Measurements from ENCODE around the gene KRTAP1-4. TPM values are rescaled to one million over a fixed set of nuclear protein-coding genes. Genes with fewer than 3 reads are reported as not detected.
"Not testable (repeated sequence)": the region's sequence is repeated elsewhere in the genome, so short reads cannot be mapped to it uniquely, and the experiment has no call there.

Gene KRTAP1-4
- polyA plus RNA-seq, 2 donors, result not detected

GRCh38 chr17:41063449-41063848 is 33.5 kb upstream of the KRTAP1-4 start:
- no peaks in the 10 kb centered on the region for H3K9me3 ChIP-seq (ENCODE audit: control insufficient read depth in 2 of 2, insufficient read depth in 1 of 2, low read depth in 1 of 2, low read length in 1 of 2)

GRCh38 chr17:41061964-41062363 is 32.0 kb upstream of the KRTAP1-4 start:
- no peaks in the 10 kb centered on the region for H3K9me3 ChIP-seq (ENCODE audit: control insufficient read depth in 2 of 2, insufficient read depth in 1 of 2, low read depth in 1 of 2, low read length in 1 of 2)
- no peaks in the 10 kb centered on the region for H3K27me3 ChIP-seq (ENCODE audit: control insufficient read depth in 1 of 2, insufficient read depth in 2 of 2, low read length in 2 of 2)
- 63 to 70% methylated on average over 1 of the region's 1 CpG for WGBS, 2 donors
- H3K4me1 ChIP-seq (ENCODE audit: control insufficient read depth in 2 of 2, insufficient read depth in 2 of 2, low read length in 1 of 2), result no peaks in the 10 kb centered on the region
- no peaks in the 10 kb centered on the region for H3K36me3 ChIP-seq (ENCODE audit: control insufficient read depth in 2 of 2, insufficient read depth in 2 of 2, low read length in 1 of 2)
- no peak overlapping the region for H3K27ac ChIP-seq (ENCODE audit: low read depth in 2 of 2, low read length in 1 of 2)
- no peak overlapping the region for H3K4me3 ChIP-seq (ENCODE audit: low read depth in 1 of 2, low read length in 2 of 2)

More at GRCh38 chr17:41063449-41063848, 33.5 kb upstream of the KRTAP1-4 start:
- Histone ChIP-seq H3K36me3 (ENCODE audit: control insufficient read depth in 2 of 2, insufficient read depth in 2 of 2, low read length in 1 of 2) (no peaks in the 10 kb centered on the region), H3K4me1 (ENCODE audit: control insufficient read depth in 2 of 2, insufficient read depth in 2 of 2, low read length in 1 of 2) (no peaks in the 10 kb centered on the region), H3K27me3 (ENCODE audit: control insufficient read depth in 1 of 2, insufficient read depth in 2 of 2, low read length in 2 of 2) (no peaks in the 10 kb centered on the region), H3K27ac (ENCODE audit: low read depth in 2 of 2, low read length in 1 of 2) (no peak overlapping the region), H3K4me3 (ENCODE audit: low read depth in 1 of 2, low read length in 2 of 2) (no peak overlapping the region)
- 75 to 76% methylated on average over 4 of the region's 4 CpGs for WGBS, 2 donors

GRCh38 chr17:41060052-41060604 is 30.1 kb upstream of the KRTAP1-4 start, which contains the start of gene KRTAP2-3:
Gene KRTAP2-3 (minus strand): TSS chr17:41060114. CDS start chr17:41060050, 64 bp downstream.
- H3K4me3 ChIP-seq (ENCODE audit: low read depth in 1 of 2, low read length in 2 of 2), result no peak within 1 kb of the TSS
- H3K4me1 ChIP-seq (ENCODE audit: control insufficient read depth in 2 of 2, insufficient read depth in 2 of 2, low read length in 1 of 2), result no peaks in the 10 kb centered on the region
- 62 to 76% methylated on average over 6 of the region's 6 CpGs for WGBS, 2 donors
- H3K36me3 ChIP-seq (ENCODE audit: control insufficient read depth in 2 of 2, insufficient read depth in 2 of 2, low read length in 1 of 2), result no peaks in the 10 kb centered on the region
- no peaks in the 10 kb centered on the region for H3K9me3 ChIP-seq (ENCODE audit: control insufficient read depth in 2 of 2, insufficient read depth in 1 of 2, low read depth in 1 of 2, low read length in 1 of 2)
- H3K27ac ChIP-seq (ENCODE audit: low read depth in 2 of 2, low read length in 1 of 2), result no peak within 1 kb of the TSS
- H3K27me3 ChIP-seq (ENCODE audit: control insufficient read depth in 1 of 2, insufficient read depth in 2 of 2, low read length in 2 of 2), result no peaks in the 10 kb centered on the region

- not testable (repeated sequence) for H3K4me3 ChIP-seq (ENCODE audit: low read depth in 1 of 2, low read length in 2 of 2); H3K27ac ChIP-seq (ENCODE audit: low read depth in 2 of 2, low read length in 1 of 2); H3K27me3 ChIP-seq (ENCODE audit: control insufficient read depth in 1 of 2, insufficient read depth in 2 of 2, low read length in 2 of 2); H3K9me3 ChIP-seq (ENCODE audit: control insufficient read depth in 2 of 2, insufficient read depth in 1 of 2, low read depth in 1 of 2, low read length in 1 of 2); H3K4me1 ChIP-seq (ENCODE audit: control insufficient read depth in 2 of 2, insufficient read depth in 2 of 2, low read length in 1 of 2); H3K36me3 ChIP-seq (ENCODE audit: control insufficient read depth in 2 of 2, insufficient read depth in 2 of 2, low read length in 1 of 2)
- WGBS, 2 donors, result 47 to 50% methylated on average over 11 to 13 of the region's 31 CpGs
These were observed 29.5 kb upstream of the KRTAP1-4 start for GRCh38 chr17:41059276-41060051.

GRCh38 chr17:41058741-41059140 is 28.7 kb upstream of the KRTAP1-4 start:
- H3K36me3 ChIP-seq (ENCODE audit: control insufficient read depth in 2 of 2, insufficient read depth in 2 of 2, low read length in 1 of 2), result no peaks in the 10 kb centered on the region
- H3K27me3 ChIP-seq (ENCODE audit: control insufficient read depth in 1 of 2, insufficient read depth in 2 of 2, low read length in 2 of 2), result no peaks in the 10 kb centered on the region
- H3K4me3 ChIP-seq (ENCODE audit: low read depth in 1 of 2, low read length in 2 of 2), result no peak overlapping the region
- no peaks in the 10 kb centered on the region for H3K9me3 ChIP-seq (ENCODE audit: control insufficient read depth in 2 of 2, insufficient read depth in 1 of 2, low read depth in 1 of 2, low read length in 1 of 2)
- H3K4me1 ChIP-seq (ENCODE audit: control insufficient read depth in 2 of 2, insufficient read depth in 2 of 2, low read length in 1 of 2), result no peaks in the 10 kb centered on the region
- WGBS, 2 donors, result 87 to 93% methylated on average over 5 of the region's 5 CpGs
- H3K27ac ChIP-seq (ENCODE audit: low read depth in 2 of 2, low read length in 1 of 2), result no peak overlapping the region

GRCh38 chr17:41057547-41057946 is 27.6 kb upstream of the KRTAP1-4 start:
- Histone ChIP-seq H3K27ac (ENCODE audit: low read depth in 2 of 2, low read length in 1 of 2) (no peak overlapping the region), H3K4me3 (ENCODE audit: low read depth in 1 of 2, low read length in 2 of 2) (no peak overlapping the region), H3K4me1 (ENCODE audit: control insufficient read depth in 2 of 2, insufficient read depth in 2 of 2, low read length in 1 of 2) (no peaks in the 10 kb centered on the region), H3K27me3 (ENCODE audit: control insufficient read depth in 1 of 2, insufficient read depth in 2 of 2, low read length in 2 of 2) (no peaks in the 10 kb centered on the region), H3K36me3 (ENCODE audit: control insufficient read depth in 2 of 2, insufficient read depth in 2 of 2, low read length in 1 of 2) (no peaks in the 10 kb centered on the region), H3K9me3 (ENCODE audit: control insufficient read depth in 2 of 2, insufficient read depth in 1 of 2, low read depth in 1 of 2, low read length in 1 of 2) (no peaks in the 10 kb centered on the region)
- 97% methylated on average over 1 of the region's 1 CpG for WGBS, 2 donors

GRCh38 chr17:41055130-41055529 is 25.1 kb upstream of the KRTAP1-4 start, which contains the start of gene KRTAP2-2:
Gene KRTAP2-2 (minus strand): TSS chr17:41055230. CDS start chr17:41055211, 19 bp downstream.
- not testable (repeated sequence) for H3K36me3 ChIP-seq (ENCODE audit: control insufficient read depth in 2 of 2, insufficient read depth in 2 of 2, low read length in 1 of 2); H3K4me3 ChIP-seq (ENCODE audit: low read depth in 1 of 2, low read length in 2 of 2); H3K4me1 ChIP-seq (ENCODE audit: control insufficient read depth in 2 of 2, insufficient read depth in 2 of 2, low read length in 1 of 2); H3K27ac ChIP-seq (ENCODE audit: low read depth in 2 of 2, low read length in 1 of 2); H3K27me3 ChIP-seq (ENCODE audit: control insufficient read depth in 1 of 2, insufficient read depth in 2 of 2, low read length in 2 of 2); H3K9me3 ChIP-seq (ENCODE audit: control insufficient read depth in 2 of 2, insufficient read depth in 1 of 2, low read depth in 1 of 2, low read length in 1 of 2)
- WGBS, 2 donors, result 55 to 71% methylated on average over 1 of the region's 6 CpGs

GRCh38 chr17:41054556-41054955 is 24.6 kb upstream of the KRTAP1-4 start:
- H3K36me3 ChIP-seq (ENCODE audit: control insufficient read depth in 2 of 2, insufficient read depth in 2 of 2, low read length in 1 of 2); H3K9me3 ChIP-seq (ENCODE audit: control insufficient read depth in 2 of 2, insufficient read depth in 1 of 2, low read depth in 1 of 2, low read length in 1 of 2); H3K27me3 ChIP-seq (ENCODE audit: control insufficient read depth in 1 of 2, insufficient read depth in 2 of 2, low read length in 2 of 2); H3K4me1 ChIP-seq (ENCODE audit: control insufficient read depth in 2 of 2, insufficient read depth in 2 of 2, low read length in 1 of 2); H3K27ac ChIP-seq (ENCODE audit: low read depth in 2 of 2, low read length in 1 of 2); H3K4me3 ChIP-seq (ENCODE audit: low read depth in 1 of 2, low read length in 2 of 2): not testable (repeated sequence)
- WGBS, 2 donors, result 65 to 82% methylated on average over 7 to 9 of the region's 9 CpGs

GRCh38 chr17:41054025-41054424 is 24.0 kb upstream of the KRTAP1-4 start:
- Histone ChIP-seq H3K27me3 (ENCODE audit: control insufficient read depth in 1 of 2, insufficient read depth in 2 of 2, low read length in 2 of 2) (no peaks in the 10 kb centered on the region), H3K36me3 (ENCODE audit: control insufficient read depth in 2 of 2, insufficient read depth in 2 of 2, low read length in 1 of 2) (no peaks in the 10 kb centered on the region), H3K27ac (ENCODE audit: low read depth in 2 of 2, low read length in 1 of 2) (no peak overlapping the region), H3K4me3 (ENCODE audit: low read depth in 1 of 2, low read length in 2 of 2) (no peak overlapping the region), H3K9me3 (ENCODE audit: control insufficient read depth in 2 of 2, insufficient read depth in 1 of 2, low read depth in 1 of 2, low read length in 1 of 2) (no peaks in the 10 kb centered on the region), H3K4me1 (ENCODE audit: control insufficient read depth in 2 of 2, insufficient read depth in 2 of 2, low read length in 1 of 2) (no peaks in the 10 kb centered on the region)
- WGBS, 2 donors, result 78 to 85% methylated on average over 4 of the region's 4 CpGs

GRCh38 chr17:41052566-41052965 is 22.6 kb upstream of the KRTAP1-4 start:
- Histone ChIP-seq H3K27ac (ENCODE audit: low read depth in 2 of 2, low read length in 1 of 2) (no peak overlapping the region), H3K4me3 (ENCODE audit: low read depth in 1 of 2, low read length in 2 of 2) (no peak overlapping the region), H3K4me1 (ENCODE audit: control insufficient read depth in 2 of 2, insufficient read depth in 2 of 2, low read length in 1 of 2) (no peaks in the 10 kb centered on the region), H3K9me3 (ENCODE audit: control insufficient read depth in 2 of 2, insufficient read depth in 1 of 2, low read depth in 1 of 2, low read length in 1 of 2) (no peaks in the 10 kb centered on the region), H3K36me3 (ENCODE audit: control insufficient read depth in 2 of 2, insufficient read depth in 2 of 2, low read length in 1 of 2) (no peaks in the 10 kb centered on the region), H3K27me3 (ENCODE audit: control insufficient read depth in 1 of 2, insufficient read depth in 2 of 2, low read length in 2 of 2) (no peaks in the 10 kb centered on the region)

All from esophagus (tissue), 2 donors.